ENCODE results near the gene GNG2.

GRCh38 chr14:51908086-51908485 is 47.7 kb downstream of the GNG2 start:
- TF ChIP-seq CTCF (IDR thresholded peaks at IDR 0.05) (no peak), POLR2A (IDR thresholded peaks at IDR 0.05) (no peak)

Data from body of pancreas (tissue), 4 donors.